ENCODE results near the gene KCNG2.

KCNG2 gene

DNA sequence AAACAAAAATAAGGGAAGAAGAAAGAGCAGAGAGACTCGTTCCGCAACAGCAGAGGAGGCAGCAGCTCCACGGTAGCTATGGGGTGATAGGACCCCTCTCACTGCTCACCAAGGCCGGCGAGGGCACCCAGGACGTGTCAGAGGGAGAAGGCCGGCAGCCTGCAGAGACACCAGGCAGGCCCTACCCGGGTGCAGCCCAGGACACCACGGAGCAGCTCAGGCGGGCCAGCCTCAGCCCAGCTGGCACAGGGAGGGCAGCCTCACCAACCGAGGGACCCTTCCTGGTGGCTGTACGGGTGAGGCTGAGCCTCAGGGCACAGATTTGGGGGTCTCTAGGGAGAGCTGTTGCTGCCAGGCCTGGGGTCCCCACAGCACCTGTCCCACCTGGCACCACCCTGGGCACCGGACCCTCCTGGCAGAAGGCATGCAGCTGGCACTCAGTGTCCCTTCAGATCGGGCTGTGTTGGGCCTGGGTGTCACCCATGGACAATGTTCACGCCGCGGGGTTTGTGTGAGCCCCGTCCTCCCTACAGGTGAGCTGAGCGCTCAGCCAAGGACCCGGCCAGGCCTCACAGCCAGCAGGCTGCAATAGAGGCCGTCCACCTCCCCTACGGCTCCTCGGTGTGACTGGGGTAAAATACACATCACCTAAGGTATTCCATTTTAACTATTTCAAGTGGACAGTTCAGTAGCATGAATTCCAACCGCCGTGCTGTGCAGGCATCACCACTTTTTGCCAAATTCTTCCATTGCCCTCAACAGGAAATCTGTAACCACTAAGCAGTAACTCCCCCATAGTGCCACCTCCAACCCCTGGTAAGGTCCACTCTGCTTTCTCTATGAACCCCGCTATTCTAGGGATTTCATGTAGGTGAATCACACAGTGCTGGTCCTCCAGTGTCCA lies 21.6 kb downstream of the KCNG2 start:
- no peak for DNase-seq (ENCODE audit: low read depth)

DNA sequence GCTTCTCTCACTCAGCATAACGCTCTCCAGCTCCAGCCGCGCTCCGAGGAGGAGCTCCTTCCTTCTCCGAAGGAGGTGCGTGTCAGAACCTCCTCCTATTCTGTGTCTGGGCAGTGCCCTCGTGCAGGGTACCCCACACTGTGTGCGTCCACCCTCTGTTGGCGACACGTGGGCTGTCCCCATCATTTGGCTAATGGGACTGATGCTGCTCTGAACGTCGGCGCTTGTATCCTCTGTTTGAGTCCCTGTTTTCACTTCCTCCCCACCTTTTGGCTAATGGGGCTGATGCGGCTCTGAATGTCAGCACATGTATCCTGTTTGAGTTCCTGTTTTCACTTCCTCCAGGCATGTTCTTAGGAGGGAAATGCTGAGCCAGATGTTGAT lies 22.2 kb downstream of the KCNG2 start:
- no peak for DNase-seq (ENCODE audit: low read depth)

DNA sequence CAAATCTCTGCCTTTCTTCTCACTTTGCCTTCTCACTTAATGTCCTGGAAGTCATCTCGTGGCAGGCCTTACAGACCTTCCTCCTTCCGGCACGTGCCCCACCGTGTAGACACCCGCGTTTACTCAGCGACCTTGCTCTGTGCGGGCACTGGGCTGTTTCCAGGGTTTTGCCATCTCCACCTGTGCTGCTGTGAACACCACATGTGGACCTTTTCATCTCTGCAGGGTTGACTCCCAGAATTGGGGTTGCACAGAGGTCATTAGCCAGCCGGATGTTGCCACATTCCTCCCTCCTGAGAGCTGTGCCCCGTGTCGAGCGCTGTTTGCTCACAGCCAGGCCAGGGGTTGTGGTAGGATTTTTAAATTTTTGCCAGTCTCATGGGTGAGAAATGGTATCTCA lies 25.4 kb downstream of the KCNG2 start:
- DNase-seq (ENCODE audit: low read depth): no peak

DNA sequence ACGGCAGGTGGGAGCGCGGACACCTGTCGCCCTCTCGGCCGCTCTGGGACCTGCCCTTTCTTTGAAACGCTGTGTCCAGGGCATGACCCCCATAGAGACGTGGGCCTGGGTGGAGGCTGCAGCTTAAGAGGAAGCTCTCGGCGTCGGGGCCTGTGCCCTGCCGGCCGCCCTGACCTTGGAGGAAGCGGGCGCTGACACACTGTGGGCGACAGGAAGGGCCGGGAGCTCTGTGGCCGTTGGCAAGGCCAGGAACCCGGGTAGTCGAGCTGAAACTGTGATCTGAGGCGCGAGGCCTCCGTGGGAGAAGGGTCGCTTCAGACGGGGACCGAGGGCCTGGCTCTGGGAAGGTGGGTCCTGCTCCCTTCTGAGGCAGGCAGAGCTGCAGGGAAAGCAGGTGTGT lies 28.2 kb downstream of the KCNG2 start:
- DNase-seq (ENCODE audit: low read depth): no peak

DNA sequence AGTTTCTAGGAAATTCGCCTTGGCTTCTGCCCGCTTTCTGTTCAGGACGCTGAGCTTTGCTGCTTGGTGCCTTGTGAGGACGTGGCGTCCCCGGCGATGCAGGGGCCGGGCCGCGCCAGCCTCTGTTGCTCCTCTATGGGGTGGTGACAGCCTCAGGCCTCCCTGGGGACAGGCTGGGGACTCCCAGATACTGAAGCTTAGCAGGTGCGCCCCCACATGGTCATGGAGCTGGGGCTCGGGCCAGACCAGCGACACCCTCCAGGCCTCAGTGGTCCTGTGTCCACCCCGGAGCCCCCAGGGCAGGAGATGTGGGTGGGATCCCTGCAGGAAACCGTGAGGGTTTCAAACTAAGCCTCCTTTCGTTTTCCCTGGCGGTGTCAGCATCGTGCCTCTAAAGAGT lies 29.2 kb downstream of the KCNG2 start:
- DNase-seq (ENCODE audit: low read depth): no peak

DNA sequence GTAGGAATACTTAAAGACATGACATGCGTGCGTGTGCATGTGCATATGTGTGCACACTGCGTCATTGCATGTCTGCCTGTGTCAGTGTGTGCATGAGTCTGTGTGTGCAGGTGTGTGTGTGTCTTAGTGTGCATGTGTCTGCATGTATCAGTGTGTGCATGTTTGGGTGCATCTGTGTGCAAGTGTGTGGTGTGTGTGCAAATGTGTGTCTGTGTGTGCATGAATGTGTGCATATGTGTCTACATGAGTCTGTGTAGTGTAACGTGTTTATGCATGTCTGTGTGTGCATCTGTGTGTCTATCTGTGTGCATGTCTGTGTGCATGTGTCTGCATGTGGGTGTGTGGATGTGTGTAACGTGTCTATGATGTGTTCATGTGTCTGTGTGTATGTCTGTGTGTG lies 30.5 kb downstream of the KCNG2 start:
- DNase-seq (ENCODE audit: low read depth): no peak

DNA sequence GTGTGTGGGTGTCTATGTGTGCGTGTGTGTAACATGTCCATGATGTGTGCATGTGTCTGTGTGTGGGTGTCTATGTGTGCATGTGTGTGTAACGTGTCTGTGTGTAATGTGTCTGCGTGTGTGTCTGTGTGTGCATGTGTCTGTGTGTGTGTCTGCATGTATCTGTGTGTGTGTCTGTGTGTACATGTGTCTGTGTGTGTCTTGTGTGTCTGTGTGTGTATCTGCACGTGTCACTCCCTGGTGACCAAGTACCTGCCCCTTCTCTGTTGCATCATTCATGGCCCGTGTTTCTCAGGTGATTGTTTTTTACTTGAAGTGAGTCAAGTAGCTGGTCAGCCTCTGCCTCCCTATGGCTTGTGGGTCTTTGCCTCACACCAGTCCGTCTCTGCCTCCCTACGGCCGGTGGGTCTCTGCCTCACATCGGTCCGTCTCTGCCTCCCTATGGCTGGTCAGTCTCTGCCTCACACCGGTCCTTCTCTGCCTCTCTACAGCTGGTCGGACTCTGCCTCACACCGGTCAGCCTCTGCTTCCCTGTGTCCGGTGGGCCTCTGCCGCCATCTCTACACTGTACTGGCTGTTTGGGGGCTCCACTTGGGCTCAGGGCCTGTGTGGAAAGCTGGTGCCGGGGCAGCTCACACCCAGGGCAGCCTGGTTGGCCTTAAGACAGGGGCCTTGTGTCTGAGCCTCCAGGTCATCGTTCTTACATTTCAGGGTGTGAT lies 31.6 kb downstream of the KCNG2 start:
- no peak for DNase-seq (ENCODE audit: low read depth)

DNA sequence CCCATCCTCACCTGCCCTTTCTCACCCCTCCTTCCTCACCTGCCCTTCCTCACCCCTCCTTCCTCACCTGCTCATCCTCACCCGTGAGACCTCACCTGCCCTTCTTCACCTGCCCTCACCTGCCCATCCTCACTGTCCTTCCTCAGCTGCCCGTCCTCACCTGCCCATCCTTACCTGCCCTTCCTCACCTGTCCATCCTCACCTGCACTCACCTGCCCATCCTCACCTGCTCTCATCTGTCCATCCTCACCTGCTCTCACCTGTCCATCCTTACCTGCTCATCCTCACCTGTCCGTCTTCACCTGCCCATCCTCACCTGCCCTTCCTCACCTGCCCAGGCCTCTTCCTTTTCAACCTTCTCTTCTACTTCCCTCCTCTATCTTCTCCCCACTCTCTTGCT lies 34.4 kb downstream of the KCNG2 start:
- no peak for DNase-seq (ENCODE audit: low read depth)

DNA sequence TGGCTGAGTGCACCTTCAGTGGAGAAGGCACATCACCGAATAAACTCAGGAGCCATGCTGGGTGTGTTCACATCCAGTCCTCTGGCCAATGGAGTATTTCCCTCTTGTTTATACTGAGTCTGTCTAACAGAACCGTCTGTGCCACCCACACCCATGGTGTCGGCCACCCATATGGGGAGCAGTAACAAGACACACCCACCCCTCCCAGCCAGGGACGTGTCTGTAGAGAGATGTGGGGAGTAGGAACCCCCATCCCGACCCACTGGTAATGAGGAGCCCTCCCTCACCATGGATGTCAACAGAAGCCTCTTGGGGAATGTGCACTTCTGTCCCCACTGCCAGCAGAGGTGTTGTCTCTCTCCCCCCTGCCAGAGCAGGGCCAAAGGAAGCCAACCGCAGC lies 37.1 kb downstream of the KCNG2 start:
- no peak for DNase-seq (ENCODE audit: low read depth)

DNA sequence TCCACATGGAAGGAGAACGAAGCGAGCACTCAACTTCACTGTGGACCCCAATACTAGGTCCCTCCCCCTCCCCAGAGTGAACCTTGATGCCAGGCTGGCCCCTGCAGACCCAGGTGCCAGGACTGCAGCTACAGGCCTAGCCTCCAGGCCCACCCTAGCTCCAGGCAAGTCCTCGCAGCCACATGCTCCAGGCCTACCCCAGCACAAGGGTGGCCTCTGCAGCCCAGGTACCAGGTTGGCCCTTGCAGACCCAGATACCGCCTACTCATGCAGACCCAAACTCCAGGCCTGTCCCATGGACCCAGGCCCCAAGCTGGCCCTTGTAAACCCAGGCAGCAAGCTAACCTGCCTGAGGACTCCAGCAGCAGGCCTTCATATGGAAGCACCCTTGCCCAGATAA lies 44.2 kb downstream of the KCNG2 start:
- no peak for DNase-seq (ENCODE audit: low read depth)

DNA sequence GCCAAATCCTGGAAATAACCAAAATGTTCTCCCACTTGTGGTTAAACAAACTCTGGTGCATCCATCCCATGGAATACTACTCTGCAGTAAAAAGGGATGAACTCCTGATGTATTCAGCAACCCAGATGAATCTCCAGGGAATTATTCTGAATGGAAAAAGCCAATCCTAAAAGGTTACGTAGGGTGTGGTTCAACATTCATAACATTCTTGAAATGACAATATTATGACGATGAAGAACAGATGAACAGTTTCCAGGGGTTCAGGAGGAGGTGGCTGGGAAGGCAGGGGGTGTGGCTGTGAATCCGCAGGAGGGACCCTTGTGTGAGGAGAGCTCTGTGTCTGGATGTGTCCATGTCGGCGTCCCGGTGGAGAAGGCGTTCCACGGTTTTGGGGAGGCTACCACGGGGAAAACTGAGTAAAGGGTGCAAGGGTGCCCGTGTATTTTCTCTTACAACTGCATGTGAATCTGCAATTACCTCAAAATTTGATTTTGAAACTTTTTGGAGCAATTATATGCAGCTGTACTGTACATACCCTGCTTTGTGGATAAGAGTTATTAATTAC lies 47.3 kb downstream of the KCNG2 start:
- DNase-seq (ENCODE audit: low read depth): no peak

DNA sequence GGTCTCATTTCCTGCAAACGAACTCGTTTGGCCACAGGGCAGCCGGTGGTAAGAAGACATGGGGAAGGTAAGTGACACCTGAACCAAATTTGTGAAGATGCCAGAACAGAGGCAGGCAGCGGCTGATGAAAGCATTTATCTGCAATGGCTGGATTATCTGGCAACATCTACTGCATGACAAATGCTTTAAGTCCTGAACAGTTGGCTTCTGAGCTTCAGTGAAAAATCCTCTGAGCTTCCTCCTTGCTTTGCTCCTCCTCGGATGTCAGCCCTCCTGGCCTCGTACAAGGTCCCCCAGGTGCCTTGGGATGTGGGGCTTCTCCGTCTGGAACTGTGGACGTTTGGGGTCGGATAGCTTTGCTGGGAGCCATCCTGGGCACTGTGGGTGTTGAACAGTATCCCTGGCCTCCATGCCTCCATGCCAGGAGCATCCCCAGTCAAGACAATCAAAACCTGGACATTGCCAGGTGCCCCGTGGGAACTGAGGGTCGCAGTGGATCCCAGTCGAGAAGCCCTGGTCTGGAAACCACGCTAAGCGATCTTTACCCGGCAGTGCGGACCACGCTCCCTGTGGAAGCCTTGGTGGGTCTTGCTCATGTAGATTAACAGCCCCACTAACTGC lies 49.3 kb downstream of the KCNG2 start:
- DNase-seq (ENCODE audit: low read depth): no peak

DNA sequence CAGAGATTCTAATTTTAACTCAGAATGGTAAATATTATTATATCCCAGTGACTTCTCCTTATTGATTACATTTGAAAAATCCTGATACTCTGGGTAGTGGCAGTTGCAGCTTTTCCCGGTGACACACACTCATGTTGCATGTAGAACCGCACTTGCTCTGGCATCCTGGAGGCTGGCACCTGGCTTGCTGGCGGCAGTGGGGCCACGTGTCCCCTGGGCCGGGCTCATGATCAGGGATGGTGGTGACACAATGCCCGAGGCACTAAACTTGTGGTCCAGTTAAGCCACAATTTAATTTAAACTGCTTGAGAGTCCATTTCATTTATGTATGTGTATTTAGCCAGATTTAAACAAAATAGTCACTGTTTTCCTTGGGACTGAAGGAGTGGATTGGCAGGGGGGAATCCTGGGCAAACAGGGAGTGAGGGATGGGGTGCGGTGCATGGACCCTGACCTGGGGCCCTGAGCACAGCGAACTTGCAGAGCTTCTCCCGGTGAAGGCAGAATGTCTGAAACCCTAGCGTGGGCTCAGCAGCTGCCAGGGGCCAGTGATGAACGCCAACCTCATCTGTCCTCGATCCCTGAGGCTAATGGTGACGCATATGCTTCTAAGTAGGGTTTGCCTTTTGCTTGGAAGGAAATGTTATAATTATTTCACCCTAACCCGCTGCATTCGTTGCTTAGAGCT lies 50.0 kb downstream of the KCNG2 start:
- no peak for DNase-seq (ENCODE audit: low read depth)

DNA sequence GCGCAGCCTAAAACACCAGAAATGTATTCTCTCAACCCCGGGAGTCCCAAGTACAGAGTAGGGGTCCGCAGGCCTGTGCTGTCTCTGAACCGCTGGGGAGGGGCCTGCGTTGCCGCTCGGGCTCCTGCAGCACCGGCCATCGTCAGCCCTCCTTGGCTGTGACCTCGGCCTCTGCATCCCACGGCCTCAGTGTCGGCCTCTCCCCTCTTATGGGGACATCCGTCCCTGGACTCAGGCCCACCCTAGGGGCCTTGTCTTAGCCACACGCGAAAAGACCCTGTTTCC lies 50.5 kb downstream of the KCNG2 start:
- no peak for DNase-seq (ENCODE audit: low read depth)

DNA sequence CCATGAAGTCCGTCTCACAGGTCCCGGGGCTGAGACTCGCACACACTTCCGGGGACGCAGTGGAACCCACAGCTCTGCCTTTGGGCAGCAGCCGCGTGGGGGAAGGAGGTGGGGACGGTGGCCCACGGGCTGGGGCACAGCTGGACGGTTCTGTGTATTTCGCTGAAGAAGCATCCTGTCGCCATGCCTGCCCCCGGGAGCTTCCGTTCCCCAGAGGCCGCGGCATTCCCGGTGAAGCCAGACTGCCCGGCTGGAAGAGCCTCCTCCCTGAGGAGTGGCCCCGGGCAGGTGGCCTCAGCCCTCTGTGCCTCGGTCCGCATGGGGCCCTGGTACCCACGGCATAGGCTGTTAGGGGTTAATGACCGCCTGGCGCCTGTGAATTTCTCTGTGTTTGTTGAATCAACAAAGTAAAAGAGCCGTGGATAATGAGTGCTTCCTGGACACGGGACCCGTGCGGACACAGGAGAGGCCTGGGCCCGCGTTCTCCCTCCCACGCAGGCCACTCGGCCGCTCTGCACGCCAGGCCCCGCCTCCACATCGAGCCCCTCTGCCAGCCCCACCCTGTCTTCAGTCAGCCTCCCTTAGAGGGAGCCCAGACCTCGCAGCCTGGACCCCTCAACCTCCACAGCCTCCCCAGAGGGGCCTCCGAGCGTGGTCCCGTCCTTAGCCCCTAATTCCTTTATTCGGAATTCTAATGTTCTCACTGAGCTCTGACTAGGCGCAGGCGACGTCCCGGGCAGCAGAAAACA lies 51.0 kb downstream of the KCNG2 start:
- DNase-seq (ENCODE audit: low read depth): no peak

DNA sequence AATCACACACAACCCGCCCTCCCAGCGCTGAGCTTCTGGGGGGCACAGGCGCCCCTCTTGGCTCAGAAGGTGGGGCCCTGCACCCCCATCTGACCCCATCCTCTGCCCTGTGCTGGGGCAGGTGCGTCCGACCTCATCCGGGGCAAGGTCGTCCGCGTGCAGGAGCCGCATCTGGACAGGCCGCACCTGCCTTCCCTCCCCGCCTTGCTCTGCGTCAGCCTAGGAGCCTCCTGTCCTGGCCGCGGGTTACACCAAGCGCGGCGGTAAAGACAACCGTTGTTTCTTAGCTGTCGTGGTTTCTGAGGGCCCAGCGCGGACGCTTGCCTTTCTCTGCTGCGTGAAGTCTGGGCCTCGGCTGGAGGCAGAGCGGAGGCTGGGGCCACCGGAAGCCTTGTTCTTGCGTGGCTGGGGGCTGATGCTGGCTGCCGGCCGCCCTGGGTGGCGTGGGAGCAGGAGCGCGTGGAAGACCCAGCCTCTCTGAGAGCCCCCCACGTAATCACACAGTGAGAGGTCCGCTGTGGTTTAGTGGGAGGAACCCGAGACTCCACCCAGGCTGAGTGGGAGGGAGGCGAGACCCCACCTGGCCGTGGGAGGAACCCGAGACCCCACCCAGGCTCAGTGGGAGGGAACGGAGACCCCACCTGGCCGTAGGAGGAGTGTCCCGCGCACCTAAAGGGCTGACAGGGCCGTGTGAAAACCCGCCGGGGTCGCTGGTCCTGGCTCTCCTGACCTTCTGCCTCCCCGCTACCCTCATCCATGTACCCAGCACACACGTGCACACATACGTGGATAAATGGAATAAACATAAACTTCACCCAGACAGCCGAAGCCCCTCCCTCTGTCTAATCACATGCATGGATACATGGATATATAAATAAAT lies 51.8 kb downstream of the KCNG2 start:
- DNase-seq (ENCODE audit: low read depth): no peak

DNA sequence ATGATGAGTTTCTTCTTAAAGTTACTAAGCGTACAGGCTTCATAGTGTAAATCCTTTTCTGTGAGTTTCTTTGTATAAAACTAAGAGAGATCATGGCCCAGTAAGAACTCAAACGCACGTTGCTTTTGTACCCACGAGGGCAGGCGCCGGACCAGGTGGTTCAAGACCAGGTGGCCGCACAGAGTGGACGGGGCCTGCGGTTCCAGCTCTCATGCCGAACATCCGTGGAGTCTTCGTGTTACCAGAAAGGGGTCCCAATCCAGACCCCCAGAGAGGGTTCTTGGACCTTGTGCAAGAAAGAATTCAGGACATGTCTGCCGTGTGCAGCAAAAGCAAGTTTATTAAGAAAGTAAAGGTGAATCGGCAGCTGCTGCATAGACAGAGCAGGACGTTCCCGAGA lies 53.0 kb downstream of the KCNG2 start:
- no peak for DNase-seq (ENCODE audit: low read depth)

DNA sequence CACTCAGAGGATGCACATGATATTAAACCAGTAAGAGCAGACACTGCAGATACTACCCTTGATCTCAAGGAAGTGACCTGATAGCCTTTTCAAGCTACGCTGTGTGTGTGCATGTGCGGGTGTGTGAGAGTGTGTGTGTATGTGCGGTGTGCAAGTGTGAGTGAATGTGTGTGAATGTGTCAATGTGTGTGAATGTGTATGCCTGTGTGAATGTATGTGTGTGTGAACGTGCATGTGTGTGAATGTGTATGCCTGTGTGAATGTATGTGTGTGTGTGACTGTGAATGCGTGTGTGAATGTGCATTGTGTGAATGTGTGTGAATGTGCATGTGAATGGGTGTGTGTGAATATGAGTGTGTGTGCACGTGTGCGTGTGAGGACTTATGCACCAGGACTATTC lies 53.8 kb downstream of the KCNG2 start:
- DNase-seq (ENCODE audit: low read depth): no peak

DNA sequence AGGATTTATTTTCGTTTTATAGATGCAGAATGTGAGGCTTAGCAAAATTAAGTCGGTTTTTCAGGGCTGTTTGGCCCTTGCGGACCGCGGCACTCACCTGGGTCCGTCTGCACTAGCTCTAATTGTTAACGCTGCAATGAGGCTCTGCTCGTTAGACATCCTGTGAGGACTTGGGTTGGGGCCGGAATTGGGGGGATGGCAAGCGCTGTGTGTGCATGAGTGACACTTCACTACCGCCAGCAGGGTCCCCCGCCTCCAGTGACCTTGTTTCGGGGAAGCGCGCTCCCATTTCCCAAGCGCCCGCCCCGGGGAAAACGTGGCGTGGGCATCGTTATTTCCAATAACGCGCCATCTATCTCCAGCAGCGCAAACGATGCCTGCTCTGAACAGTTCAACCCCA lies 54.2 kb downstream of the KCNG2 start:
- DNase-seq (ENCODE audit: low read depth): no peak

DNA sequence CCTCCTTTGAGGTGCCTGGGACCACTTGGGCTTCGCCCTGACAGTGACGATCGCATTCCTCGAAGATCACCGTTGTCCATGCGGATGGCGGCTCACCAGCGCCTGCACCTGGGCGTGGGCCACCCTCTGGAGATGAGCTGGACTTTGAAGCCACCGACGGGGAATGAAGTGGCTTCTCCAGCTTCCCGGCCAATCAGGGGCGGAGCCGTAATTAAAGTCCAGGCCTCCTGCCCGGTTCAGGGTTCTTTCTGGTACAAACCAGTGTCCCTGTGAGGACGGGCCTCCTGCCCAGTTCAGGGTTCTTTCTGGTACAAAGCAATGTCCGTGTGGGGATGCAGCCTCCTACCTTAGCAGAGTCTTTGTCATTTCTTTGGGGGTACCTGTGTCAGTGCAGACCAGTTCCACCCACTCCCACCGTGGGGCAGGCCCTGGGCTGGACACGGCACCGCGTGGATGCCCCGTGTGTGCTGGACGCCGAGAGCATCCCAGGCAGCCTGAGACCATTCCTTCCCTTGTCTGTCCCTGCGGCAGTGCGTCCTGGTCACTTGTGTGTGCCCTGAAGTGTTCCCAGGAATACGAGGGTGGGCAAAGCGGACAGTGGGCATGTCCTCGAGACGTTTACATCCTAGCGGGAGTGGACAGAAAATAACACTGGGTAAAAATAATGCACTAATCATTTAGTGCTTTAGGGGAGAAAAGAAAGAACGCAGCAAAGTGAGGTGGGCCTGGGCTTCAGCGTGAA lies 55.0 kb downstream of the KCNG2 start:
- DNase-seq (ENCODE audit: low read depth): no peak

All from activated T-cell treated with anti-CD3 and anti-CD28 coated beads for 48 hours (primary cell).